Transverse colon (tissue), 4 donors: Measurements from ENCODE around the gene PANK3.

Source experiments
- EP300 ChIP-seq: sonication (generic); formaldehyde crosslinking; IDR thresholded peaks from one replicate; pipeline ENCODE4 v1.6.1; 2017; ENCODE audit warnings: antibody characterized with exemption, low read depth
- POLR2AphosphoS5 ChIP-seq, 3 donors: sonication (generic); formaldehyde crosslinking; IDR thresholded peaks; one replicate each; pipeline ENCODE4 v1.6.1; 2016; ENCODE audit warnings: antibody characterized with exemption in 3 of 3
- TF ChIP-seq, protein P1 (sequence below), 5 experiments: fragments of 200-600 bp in 3 of 5; fragments of 450-650 bp in 2 of 5; sonication (generic) in 3 of 5; IDR thresholded peaks; 1 replicate in 2 of 5; 2 replicates in 3 of 5; pipeline ENCODE4 v1.5.1; 2016 to 2017; ENCODE audit warnings: antibody characterized with exemption in 5 of 5, inconsistent platforms in 3 of 5, mild to moderate bottlenecking in 2 of 5, moderate library complexity in 1 of 5

DNA sequence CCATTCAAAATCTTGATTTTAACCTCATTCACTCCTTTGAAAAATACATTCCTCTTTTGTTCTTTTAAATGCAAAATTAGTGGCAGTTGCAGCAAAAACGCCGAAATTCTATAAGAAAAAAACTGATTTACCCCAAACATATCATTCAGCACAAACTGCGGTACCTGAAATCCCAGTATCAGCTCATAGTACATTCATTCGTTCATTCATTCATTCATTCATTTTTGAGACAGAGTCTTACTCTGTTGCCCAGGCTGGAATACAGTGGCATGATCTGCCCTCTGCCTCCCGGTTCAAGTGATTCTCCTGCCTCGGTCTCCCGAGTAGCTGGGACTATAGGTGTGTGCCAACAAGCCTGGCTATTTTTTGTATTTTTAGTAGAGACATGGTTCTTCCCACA is 29.6 kb downstream of the PANK3 start:
- TF ChIP-seq EP300, result no peak
- TF ChIP-seq, protein P1, sequence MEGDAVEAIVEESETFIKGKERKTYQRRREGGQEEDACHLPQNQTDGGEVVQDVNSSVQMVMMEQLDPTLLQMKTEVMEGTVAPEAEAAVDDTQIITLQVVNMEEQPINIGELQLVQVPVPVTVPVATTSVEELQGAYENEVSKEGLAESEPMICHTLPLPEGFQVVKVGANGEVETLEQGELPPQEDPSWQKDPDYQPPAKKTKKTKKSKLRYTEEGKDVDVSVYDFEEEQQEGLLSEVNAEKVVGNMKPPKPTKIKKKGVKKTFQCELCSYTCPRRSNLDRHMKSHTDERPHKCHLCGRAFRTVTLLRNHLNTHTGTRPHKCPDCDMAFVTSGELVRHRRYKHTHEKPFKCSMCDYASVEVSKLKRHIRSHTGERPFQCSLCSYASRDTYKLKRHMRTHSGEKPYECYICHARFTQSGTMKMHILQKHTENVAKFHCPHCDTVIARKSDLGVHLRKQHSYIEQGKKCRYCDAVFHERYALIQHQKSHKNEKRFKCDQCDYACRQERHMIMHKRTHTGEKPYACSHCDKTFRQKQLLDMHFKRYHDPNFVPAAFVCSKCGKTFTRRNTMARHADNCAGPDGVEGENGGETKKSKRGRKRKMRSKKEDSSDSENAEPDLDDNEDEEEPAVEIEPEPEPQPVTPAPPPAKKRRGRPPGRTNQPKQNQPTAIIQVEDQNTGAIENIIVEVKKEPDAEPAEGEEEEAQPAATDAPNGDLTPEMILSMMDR (IDR thresholded peaks at IDR 0.05), result no peak
- TF ChIP-seq POLR2AphosphoS5 (IDR thresholded peaks at IDR 0.05), result no peak
